Measurements from ENCODE around the gene MCF2L. TPM values are rescaled to one million over a fixed set of nuclear protein-coding genes. Genes with fewer than 3 reads are reported as not detected.
"Not testable (repeated sequence)": the region's sequence is repeated elsewhere in the genome, so short reads cannot be mapped to it uniquely, and the experiment has no call there.

Gene MCF2L
- total RNA-seq, 6 experiments from 2014 or later = 9.6 to 18.4 (median 11.7) TPM

DNA sequence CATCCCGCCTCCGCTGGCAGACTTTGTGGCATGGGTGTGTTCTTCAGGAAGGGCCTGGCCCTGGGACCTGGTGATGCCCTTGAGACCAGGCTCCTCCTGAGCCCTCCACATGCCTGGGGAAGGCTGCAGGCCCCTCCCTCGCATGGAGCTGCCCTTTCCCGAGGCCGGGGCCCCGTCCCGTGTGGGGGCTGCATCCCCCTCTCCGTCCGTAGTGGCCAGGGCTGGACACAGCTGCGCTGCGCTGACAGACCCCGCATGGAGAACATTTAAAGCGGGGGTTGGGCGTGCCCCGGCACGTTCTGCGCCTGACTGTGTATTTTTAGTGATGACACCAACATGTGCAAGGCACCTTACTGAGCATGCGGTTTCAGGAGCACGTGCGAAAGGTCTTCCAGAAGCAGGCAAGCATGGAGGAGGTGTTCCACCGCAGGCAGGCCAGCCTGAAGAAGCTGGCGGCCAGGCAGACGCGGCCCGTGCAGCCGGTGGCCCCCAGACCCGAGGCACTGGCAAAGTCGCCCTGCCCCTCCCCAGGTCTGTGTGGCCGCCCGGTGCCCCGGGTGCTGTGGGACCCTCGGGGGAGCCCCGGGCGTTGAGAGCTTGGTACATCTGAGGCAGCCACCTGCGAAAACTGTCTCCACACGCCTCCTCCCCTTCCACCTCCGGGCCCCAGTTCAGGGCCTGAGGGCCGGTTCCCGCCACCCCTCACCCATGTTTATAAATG lies 107.8 kb downstream of the MCF2L start:
- no peak for TF ChIP-seq POLR2A (IDR thresholded peaks at IDR 0.05)
- TF ChIP-seq, protein P1, sequence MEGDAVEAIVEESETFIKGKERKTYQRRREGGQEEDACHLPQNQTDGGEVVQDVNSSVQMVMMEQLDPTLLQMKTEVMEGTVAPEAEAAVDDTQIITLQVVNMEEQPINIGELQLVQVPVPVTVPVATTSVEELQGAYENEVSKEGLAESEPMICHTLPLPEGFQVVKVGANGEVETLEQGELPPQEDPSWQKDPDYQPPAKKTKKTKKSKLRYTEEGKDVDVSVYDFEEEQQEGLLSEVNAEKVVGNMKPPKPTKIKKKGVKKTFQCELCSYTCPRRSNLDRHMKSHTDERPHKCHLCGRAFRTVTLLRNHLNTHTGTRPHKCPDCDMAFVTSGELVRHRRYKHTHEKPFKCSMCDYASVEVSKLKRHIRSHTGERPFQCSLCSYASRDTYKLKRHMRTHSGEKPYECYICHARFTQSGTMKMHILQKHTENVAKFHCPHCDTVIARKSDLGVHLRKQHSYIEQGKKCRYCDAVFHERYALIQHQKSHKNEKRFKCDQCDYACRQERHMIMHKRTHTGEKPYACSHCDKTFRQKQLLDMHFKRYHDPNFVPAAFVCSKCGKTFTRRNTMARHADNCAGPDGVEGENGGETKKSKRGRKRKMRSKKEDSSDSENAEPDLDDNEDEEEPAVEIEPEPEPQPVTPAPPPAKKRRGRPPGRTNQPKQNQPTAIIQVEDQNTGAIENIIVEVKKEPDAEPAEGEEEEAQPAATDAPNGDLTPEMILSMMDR (IDR thresholded peaks at IDR 0.05) = no peak
- ATAC-seq (no peak), DNase-seq (peak in 1 of 3 donors; percentile 13)
- H3K27ac ChIP-seq = no peak overlapping the region
- H3K36me3 ChIP-seq = peaks cover 0 to 15% (median 4%) of the 10 kb centered on the region in 4 donors
- H3K27me3 ChIP-seq = no peaks in the 10 kb centered on the region
- no peaks in the 10 kb centered on the region for H3K4me1 ChIP-seq
- intact Hi-C loops (cut with DNase I) = no loop called here
- no peak overlapping the region for H3K4me3 ChIP-seq
- WGBS (ENCODE audit: insufficient coverage, low coverage, low lambda C conversion rate, missing lambda C conversion rate) = 85% methylated on average over 4 of the region's 39 CpGs
- no peaks in the 10 kb centered on the region for H3K9me3 ChIP-seq

DNA sequence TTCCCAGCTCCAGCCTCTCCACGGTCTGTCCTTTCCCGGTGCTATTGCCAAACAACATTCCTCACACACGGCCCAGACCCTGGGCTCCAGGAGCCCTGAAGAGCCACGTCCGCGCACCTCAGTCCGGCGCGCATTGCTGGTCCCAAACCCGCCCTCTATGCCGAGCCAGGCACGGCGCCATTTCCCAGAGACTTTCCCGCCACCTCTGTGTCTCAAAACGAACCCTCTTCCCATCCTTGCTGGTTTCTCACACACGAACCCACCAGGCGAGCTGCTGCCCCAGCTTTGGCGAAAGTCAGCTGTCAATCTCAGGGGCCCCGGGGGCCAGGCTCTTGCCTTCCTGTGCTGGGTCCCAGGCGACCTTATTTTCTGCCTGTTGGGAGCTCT lies 108.5 kb downstream of the MCF2L start:
- DNase-seq (peak in 1 of 3 donors; percentile 9), ATAC-seq (no peak)
- 79% methylated on average over 11 of the region's 20 CpGs for WGBS (ENCODE audit: insufficient coverage, low coverage, low lambda C conversion rate, missing lambda C conversion rate)
- intact Hi-C loops (cut with DNase I) = no loop called here
- H3K27me3 ChIP-seq = no peaks in the 10 kb centered on the region
- H3K9me3 ChIP-seq = no peaks in the 10 kb centered on the region
- H3K4me1 ChIP-seq = no peaks in the 10 kb centered on the region
- no peak overlapping the region for H3K4me3 ChIP-seq
- no peak for TF ChIP-seq POLR2A (IDR thresholded peaks at IDR 0.05)
- TF ChIP-seq, protein P1 (IDR thresholded peaks at IDR 0.05) = no peak
- peaks cover 0 to 15% (median 4%) of the 10 kb centered on the region in 4 donors for H3K36me3 ChIP-seq
- no peak overlapping the region for H3K27ac ChIP-seq

DNA sequence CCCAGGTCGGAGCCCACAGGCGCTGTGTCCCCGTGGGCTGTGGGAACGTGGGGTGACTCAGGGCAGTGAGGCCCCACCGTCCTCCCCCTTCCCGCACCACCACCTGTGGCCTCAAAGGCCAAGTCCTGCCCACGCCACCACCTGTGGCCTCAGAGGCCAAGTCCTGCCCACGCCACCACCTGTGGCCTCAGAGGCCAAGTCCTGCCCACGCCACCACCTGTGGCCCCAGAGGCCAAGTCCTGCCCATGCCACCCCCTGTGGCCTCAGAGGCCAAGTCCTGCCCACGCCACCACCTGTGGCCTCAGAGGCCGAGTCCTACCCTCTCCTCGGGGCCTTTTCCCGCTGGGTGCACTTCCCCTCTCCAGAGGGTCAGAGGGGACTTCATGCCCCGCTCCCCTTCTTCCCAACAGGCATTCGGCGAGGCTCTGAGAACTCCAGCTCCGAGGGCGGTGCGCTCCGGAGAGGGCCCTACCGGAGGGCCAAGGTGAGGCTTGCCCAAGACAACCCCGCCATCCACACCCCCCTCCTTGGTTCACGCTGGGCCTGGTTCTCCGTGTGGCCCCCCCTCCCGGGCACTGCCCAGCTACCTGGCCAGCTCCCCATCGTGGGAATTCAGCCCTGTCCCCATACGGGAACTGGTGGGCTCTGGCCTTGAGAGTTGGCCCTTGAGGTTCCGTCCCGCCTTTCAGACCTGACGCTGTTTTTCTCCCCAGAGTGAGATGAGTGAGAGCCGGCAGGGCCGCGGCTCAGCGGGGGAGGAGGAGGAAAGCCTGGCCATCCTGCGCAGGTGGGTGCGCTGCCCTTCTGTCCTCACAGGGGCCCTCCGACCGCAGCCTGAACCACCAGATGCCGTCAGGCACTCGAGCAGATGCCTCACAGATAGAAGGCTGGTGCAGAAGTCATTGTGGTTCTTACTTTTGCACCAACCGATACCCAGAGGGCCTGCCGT lies 109.2 kb downstream of the MCF2L start:
- WGBS (ENCODE audit: insufficient coverage, low coverage, low lambda C conversion rate, missing lambda C conversion rate) = 85% methylated on average over 5 of the region's 42 CpGs
- Histone ChIP-seq H3K36me3 (peaks cover 0 to 15% (median 4%) of the 10 kb centered on the region in 4 donors), H3K4me1 (no peaks in the 10 kb centered on the region), H3K27ac (no peak overlapping the region), H3K27me3 (no peaks in the 10 kb centered on the region), H3K4me3 (no peak overlapping the region), H3K9me3 (no peaks in the 10 kb centered on the region)
- peak in 1 of 3 donors; percentile 13 for DNase-seq
- ATAC-seq = no peak
- intact Hi-C loops (cut with DNase I) = no loop called here
- TF ChIP-seq, protein P1 (IDR thresholded peaks at IDR 0.05) = no peak
- TF ChIP-seq POLR2A (IDR thresholded peaks at IDR 0.05) = no peak

DNA sequence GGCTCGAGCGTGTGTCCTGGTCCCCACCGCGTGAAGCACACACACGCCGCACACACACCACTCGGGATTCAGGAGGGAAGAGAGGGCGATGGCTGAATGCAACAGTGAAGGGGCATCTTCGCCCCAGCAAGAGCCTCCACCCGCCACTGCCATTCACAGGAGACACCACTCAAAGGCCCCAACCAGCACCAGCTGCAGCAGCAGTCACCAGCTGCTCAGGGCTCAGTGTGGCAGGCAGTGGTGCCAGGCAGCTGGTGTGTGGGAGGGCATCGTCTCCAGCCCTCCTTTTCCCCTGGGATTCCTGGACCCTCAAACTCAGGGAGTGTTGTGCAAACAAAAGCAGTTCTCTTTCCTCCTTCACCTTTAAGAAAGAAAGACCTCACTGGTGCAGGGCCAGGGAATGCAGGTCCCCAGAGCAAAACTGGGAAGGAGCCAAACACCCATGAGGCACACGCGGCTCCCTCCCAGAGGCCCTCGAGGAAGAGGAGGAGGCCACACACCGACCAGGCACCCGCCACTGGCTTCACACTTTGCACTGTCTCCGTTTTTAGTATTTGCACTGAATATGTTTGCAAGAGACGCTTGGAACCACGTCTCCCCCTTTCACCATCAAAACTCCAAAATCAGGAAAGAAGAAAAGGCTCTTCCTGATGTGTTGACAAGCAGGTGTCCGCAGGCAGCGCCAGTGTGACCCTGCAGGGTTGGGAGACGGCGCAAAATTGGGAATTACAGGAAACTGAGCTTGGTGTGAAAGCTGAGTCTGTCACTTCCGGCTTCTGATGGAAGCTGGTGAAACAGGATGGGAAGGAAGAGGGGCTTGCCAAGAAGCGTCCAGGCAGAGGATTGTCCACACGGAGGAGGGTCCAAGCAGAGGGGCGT lies 110.1 kb downstream of the MCF2L start:
- Histone ChIP-seq H3K9me3 (no peaks in the 10 kb centered on the region), H3K4me3 (no peak overlapping the region), H3K27me3 (no peaks in the 10 kb centered on the region), H3K36me3 (peaks cover 0 to 15% (median 4%) of the 10 kb centered on the region in 4 donors), H3K27ac (no peak overlapping the region), H3K4me1 (no peaks in the 10 kb centered on the region)
- ATAC-seq (peak in 1 of 4 donors; percentile 28), DNase-seq (peak in 1 of 3 donors; percentile 3)
- TF ChIP-seq POLR2A (IDR thresholded peaks at IDR 0.05) = no peak
- TF ChIP-seq, protein P1 (IDR thresholded peaks at IDR 0.05) = no peak
- intact Hi-C loops (cut with DNase I) = no loop called here
- WGBS (ENCODE audit: insufficient coverage, low coverage, low lambda C conversion rate, missing lambda C conversion rate) = 66% methylated on average over 11 of the region's 27 CpGs

DNA sequence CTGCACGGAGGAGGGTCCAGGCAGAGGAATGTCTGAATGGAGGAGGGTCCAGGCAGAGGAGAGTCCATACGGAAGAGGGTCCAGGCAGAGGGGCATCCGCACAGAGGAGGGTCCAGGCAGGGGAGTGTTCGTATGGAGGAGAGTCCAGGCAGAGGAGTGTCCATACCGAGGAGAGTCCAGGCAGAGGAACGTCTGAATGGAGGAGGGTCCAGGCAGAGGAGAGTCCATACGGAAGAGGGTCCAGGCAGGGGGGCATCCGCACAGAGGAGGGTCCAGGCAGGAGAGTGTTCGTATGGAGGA lies 110.7 kb downstream of the MCF2L start:
- H3K36me3 ChIP-seq = peaks cover 0 to 12% (median 4%) of the 10 kb centered on the region in 4 donors
- H3K27ac ChIP-seq; ATAC-seq; H3K4me1 ChIP-seq; H3K4me3 ChIP-seq; H3K27me3 ChIP-seq; H3K9me3 ChIP-seq; intact Hi-C loops (cut with DNase I): not testable (repeated sequence)
- WGBS (ENCODE audit: insufficient coverage, low coverage, low lambda C conversion rate, missing lambda C conversion rate) = 52% methylated on average over 7 of the region's 9 CpGs
- DNase-seq = peak in 1 of 3 donors; percentile 7
